ENCODE results near the gene TMEM50B. TPM values are rescaled to one million over a fixed set of nuclear protein-coding genes. Genes with fewer than 3 reads are reported as not detected.

The TMEM50B gene
- total RNA-seq, 6 donors from 2014 or later = 45.1 to 155 (median 68.0) TPM

GRCh38 chr21:33490991-33491372 is 11.2 kb upstream of the TMEM50B start:
- no peaks in the 10 kb centered on the region for H3K27me3 ChIP-seq
- peak overlapping the region; percentile 75 to 93 (median 84) for H3K27ac ChIP-seq
- ATAC-seq (ENCODE audit: low FRiP score in 2 of 2) (no peak), DNase-seq (no peak)
- TF ChIP-seq CTCF (IDR thresholded peaks at IDR 0.05) = no peak
- no peak for TF ChIP-seq POLR2AphosphoS5 (IDR thresholded peaks at IDR 0.05)
- TF ChIP-seq POLR2A (IDR thresholded peaks at IDR 0.05) = no peak
- TF ChIP-seq EP300 (IDR thresholded peaks at IDR 0.05) = no peak
- no peaks in the 10 kb centered on the region for H3K9me3 ChIP-seq
- 14 to 15% methylated on average over 11 to 12 of the region's 12 CpGs for WGBS, 2 donors
- H3K36me3 ChIP-seq = no peaks in the 10 kb centered on the region
- H3K4me3 ChIP-seq = peak overlapping the region; percentile 60 to 90 (median 83)
- H3K4me1 ChIP-seq = peaks cover 4 to 14% (median 10%) of the 10 kb centered on the region in 4 donors

- WGBS, 2 donors = 93 to 95% methylated on average over 4 of the region's 4 CpGs
- TF ChIP-seq POLR2A (IDR thresholded peaks at IDR 0.05) (no peak), EP300 (IDR thresholded peaks at IDR 0.05) (no peak), POLR2AphosphoS5 (IDR thresholded peaks at IDR 0.05) (no peak), CTCF (IDR thresholded peaks at IDR 0.05) (no peak)
- H3K27ac ChIP-seq = no peak overlapping the region
- H3K36me3 ChIP-seq = no peaks in the 10 kb centered on the region
- DNase-seq (no peak), ATAC-seq (ENCODE audit: low FRiP score in 2 of 2) (no peak)
- H3K9me3 ChIP-seq = no peaks in the 10 kb centered on the region
- H3K4me3 ChIP-seq = no peak overlapping the region
- no peaks in the 10 kb centered on the region for H3K27me3 ChIP-seq
- H3K4me1 ChIP-seq = peaks cover 4 to 14% (median 10%) of the 10 kb centered on the region in 4 donors
Observed at GRCh38 chr21:33488936-33489335, 9.2 kb upstream of the TMEM50B start.

GRCh38 chr21:33487996-33488395 is 8.2 kb upstream of the TMEM50B start:
- TF ChIP-seq CTCF (IDR thresholded peaks at IDR 0.05) = no peak
- no peak for TF ChIP-seq EP300 (IDR thresholded peaks at IDR 0.05)
- no peak for TF ChIP-seq POLR2A (IDR thresholded peaks at IDR 0.05)
- TF ChIP-seq POLR2AphosphoS5 (IDR thresholded peaks at IDR 0.05) = no peak
- no peak for ATAC-seq (ENCODE audit: low FRiP score in 2 of 2)

GRCh38 chr21:33481314-33481943 is 1.7 kb upstream of the TMEM50B start:
- Histone ChIP-seq H3K36me3 (no peaks in the 10 kb centered on the region), H3K4me3 (no peak overlapping the region), H3K27me3 (no peaks in the 10 kb centered on the region), H3K9me3 (no peaks in the 10 kb centered on the region), H3K4me1 (peaks cover 13 to 19% (median 16%) of the 10 kb centered on the region in 4 donors), H3K27ac (no peak overlapping the region)
- TF ChIP-seq CTCF (IDR thresholded peaks at IDR 0.05) (no peak), POLR2A (IDR thresholded peaks at IDR 0.05) (no peak), POLR2AphosphoS5 (IDR thresholded peaks at IDR 0.05) (no peak), EP300 (IDR thresholded peaks at IDR 0.05) (no peak)
- DNase-seq = no peak
- 89 to 90% methylated on average over 8 to 9 of the region's 9 CpGs for WGBS, 2 donors
- no peak for ATAC-seq (ENCODE audit: low FRiP score in 2 of 2)

More at GRCh38 chr21:33487996-33488395, 8.2 kb upstream of the TMEM50B start:
- peaks cover 4 to 14% (median 10%) of the 10 kb centered on the region in 4 donors for H3K4me1 ChIP-seq
- DNase-seq = no peak
- H3K36me3 ChIP-seq = no peaks in the 10 kb centered on the region
- no peaks in the 10 kb centered on the region for H3K27me3 ChIP-seq
- no peak overlapping the region for H3K4me3 ChIP-seq
- no peaks in the 10 kb centered on the region for H3K9me3 ChIP-seq
- 92 to 93% methylated on average over 5 of the region's 5 CpGs for WGBS, 2 donors
- no peak overlapping the region for H3K27ac ChIP-seq
